ENCODE measurements around the gene HOMEZ. TPM values are rescaled to one million over a fixed set of nuclear protein-coding genes. Genes with fewer than 3 reads are reported as not detected.

The HOMEZ gene
- polyA plus RNA-seq (2012; ENCODE audit: insufficient read length, low read depth): 4.8 TPM

DNA sequence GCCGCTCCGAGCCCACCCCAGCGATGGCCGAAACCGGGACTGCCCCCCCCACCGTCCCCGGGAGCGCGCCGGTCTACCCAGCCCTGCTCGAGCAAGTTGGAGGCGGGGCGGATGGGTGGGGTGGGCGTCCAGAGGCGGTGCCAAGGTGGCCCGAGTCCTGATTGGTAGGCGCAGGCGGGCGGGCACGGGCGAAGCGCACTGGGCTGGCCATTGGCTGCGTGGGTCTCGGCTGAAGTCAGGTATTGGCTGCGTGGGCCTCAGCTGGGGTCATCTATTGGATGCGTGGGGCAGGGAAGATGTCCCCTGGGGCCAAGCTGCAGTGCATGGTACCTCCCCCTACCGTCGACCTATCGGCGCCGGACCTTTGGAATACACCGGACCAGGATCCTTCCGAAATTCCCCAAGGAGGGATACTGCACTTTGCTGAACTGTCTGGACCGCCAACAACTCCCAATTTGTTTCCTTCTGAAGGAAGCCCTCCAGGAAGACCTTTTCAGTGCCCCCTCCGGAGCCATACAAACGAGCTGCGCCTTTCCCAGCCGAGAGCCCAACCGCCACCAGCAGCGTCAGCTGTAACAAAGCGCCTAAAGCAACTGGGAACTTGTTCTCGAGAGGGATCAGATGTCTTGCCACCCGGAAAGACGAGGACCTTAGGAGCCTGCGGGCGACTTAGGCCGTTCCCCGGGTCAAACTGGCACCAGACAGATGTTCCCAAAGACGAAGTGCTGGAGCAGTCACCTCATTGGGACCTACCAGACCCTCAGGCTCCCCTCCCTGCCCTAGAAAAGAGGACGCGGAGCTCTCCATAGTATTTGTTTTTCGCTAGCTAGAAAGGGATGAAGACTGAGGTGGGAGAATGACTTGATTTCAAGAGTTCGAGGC, at the start of gene HOMEZ:
Gene HOMEZ (minus strand): TSS at position 113 of the 882 bp plus-strand sequence. CDS start 180 bp downstream, outside the sequence.
- TF ChIP-seq, protein P1, sequence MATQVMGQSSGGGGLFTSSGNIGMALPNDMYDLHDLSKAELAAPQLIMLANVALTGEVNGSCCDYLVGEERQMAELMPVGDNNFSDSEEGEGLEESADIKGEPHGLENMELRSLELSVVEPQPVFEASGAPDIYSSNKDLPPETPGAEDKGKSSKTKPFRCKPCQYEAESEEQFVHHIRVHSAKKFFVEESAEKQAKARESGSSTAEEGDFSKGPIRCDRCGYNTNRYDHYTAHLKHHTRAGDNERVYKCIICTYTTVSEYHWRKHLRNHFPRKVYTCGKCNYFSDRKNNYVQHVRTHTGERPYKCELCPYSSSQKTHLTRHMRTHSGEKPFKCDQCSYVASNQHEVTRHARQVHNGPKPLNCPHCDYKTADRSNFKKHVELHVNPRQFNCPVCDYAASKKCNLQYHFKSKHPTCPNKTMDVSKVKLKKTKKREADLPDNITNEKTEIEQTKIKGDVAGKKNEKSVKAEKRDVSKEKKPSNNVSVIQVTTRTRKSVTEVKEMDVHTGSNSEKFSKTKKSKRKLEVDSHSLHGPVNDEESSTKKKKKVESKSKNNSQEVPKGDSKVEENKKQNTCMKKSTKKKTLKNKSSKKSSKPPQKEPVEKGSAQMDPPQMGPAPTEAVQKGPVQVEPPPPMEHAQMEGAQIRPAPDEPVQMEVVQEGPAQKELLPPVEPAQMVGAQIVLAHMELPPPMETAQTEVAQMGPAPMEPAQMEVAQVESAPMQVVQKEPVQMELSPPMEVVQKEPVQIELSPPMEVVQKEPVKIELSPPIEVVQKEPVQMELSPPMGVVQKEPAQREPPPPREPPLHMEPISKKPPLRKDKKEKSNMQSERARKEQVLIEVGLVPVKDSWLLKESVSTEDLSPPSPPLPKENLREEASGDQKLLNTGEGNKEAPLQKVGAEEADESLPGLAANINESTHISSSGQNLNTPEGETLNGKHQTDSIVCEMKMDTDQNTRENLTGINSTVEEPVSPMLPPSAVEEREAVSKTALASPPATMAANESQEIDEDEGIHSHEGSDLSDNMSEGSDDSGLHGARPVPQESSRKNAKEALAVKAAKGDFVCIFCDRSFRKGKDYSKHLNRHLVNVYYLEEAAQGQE (IDR thresholded peaks at IDR 0.05; ENCODE audit: insufficient read depth in 1 of 2, low read depth in 2 of 2, low read length in 2 of 2): no peak
- TF ChIP-seq TAF1 (IDR thresholded peaks at IDR 0.05; ENCODE audit: borderline replicate concordance, insufficient read depth, low read length) (no peak), FOXP2 (optimal IDR thresholded peaks at IDR 0.05; ENCODE audit: borderline replicate concordance, extremely low read depth, extremely low read length, insufficient read depth) (peak; percentile 54), POLR2AphosphoS5 (IDR thresholded peaks at IDR 0.05; ENCODE audit: low read depth, low read length) (peak; percentile 48; the same call in 1 of the 2 replicates), SIN3A (IDR thresholded peaks at IDR 0.05; ENCODE audit: borderline replicate concordance, insufficient read depth, low read length) (no peak)

DNA sequence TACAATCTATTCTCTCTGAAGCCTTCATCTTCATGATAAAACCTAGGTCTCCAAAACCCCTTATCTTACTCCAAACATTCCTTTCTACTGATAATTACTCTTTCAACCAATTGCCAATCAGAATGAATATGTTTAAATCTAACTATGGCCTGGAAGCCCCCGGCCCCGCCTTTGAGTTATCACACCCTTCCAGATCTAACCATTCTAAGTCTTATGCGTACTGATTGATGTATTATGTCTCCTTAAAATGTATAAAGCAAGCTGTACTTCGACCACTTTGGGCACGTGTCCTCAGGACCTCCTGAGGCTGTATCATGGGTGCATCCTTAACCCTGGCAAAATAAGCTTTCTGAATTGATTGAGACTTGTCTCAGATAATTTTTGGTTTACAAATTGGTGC, 49.7 kb upstream of the HOMEZ start:
- TF ChIP-seq TAF1 (IDR thresholded peaks at IDR 0.05; ENCODE audit: borderline replicate concordance, insufficient read depth, low read length): no peak
- TF ChIP-seq SIN3A (IDR thresholded peaks at IDR 0.05; ENCODE audit: borderline replicate concordance, insufficient read depth, low read length): no peak
- TF ChIP-seq POLR2AphosphoS5 (IDR thresholded peaks at IDR 0.05; ENCODE audit: low read depth, low read length): no peak
- TF ChIP-seq, protein P1 (IDR thresholded peaks at IDR 0.05; ENCODE audit: insufficient read depth in 1 of 2, low read depth in 2 of 2, low read length in 2 of 2): no peak
- no peak for TF ChIP-seq FOXP2 (optimal IDR thresholded peaks at IDR 0.05; ENCODE audit: borderline replicate concordance, extremely low read depth, extremely low read length, insufficient read depth)

GRCh38 chr14:23327947-23328744, 42.2 kb upstream of the HOMEZ start:
- TF ChIP-seq POLR2AphosphoS5 (IDR thresholded peaks at IDR 0.05; ENCODE audit: low read depth, low read length) (no peak), FOXP2 (optimal IDR thresholded peaks at IDR 0.05; ENCODE audit: borderline replicate concordance, extremely low read depth, extremely low read length, insufficient read depth) (no peak), SIN3A (IDR thresholded peaks at IDR 0.05; ENCODE audit: borderline replicate concordance, insufficient read depth, low read length) (no peak), TAF1 (IDR thresholded peaks at IDR 0.05; ENCODE audit: borderline replicate concordance, insufficient read depth, low read length) (no peak)
- TF ChIP-seq, protein P1 (IDR thresholded peaks at IDR 0.05; ENCODE audit: insufficient read depth in 1 of 2, low read depth in 2 of 2, low read length in 2 of 2): no peak

DNA sequence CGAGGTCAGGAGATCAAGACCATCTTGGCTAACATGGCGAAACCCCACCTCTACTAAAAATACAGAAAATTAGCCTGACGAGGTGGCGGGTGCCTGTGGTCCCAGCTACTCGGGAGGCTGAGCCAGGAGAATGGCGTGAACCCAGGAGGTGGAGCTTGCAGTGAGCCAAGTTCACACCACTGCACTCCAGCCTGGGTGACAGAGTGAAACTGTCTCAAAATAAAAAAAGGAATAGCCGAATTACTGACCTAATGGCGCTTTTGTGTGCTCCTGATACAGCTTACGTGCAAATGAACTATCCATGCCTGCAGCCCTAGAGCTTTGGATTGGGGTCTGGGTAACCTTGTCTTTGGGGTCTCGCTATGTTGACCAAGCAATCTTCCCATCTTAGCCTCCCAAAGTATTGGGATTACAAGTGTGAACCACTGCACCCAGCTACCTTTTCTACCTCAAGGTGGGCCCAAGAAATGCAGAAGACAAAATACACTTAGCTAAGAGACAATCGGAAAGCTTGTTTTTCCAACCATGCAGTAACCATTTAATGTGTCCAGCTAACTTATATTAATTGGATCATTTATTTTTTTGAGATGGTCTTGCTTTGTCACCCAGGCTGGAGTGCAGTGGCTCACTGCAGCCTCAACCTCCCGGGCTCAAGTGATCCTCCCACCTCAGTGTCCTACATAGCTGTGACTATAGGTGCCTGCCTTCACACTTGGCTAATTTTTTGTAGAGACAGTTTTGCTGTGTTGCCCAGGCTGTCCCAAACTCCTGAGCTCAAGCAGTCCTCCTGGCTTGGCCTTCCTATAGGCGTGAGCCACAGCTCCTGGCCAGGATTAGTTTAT, 40.8 kb upstream of the HOMEZ start:
- TF ChIP-seq POLR2AphosphoS5 (IDR thresholded peaks at IDR 0.05; ENCODE audit: low read depth, low read length): peak; percentile 52; the same call in 1 of the 2 replicates
- TF ChIP-seq, protein P1 (IDR thresholded peaks at IDR 0.05; ENCODE audit: insufficient read depth in 1 of 2, low read depth in 2 of 2, low read length in 2 of 2): no peak

Measured in PFSK-1 (cell line).